NCI-H187 (cell line): ENCODE measurements around the gene ELFN1.

Experiments
- DNase-seq, 2 experiments: peaks; one replicate each; lab custom pipeline; 2025; lab: John Stamatoyannopoulos, UW

The ELFN1 gene

GRCh38 chr7:1694611-1695511 is 24.8 kb downstream of the ELFN1 start:
- DNase-seq: no peak

GRCh38 chr7:1695800-1696454 is 25.9 kb downstream of the ELFN1 start:
- DNase-seq: no peak

DNA sequence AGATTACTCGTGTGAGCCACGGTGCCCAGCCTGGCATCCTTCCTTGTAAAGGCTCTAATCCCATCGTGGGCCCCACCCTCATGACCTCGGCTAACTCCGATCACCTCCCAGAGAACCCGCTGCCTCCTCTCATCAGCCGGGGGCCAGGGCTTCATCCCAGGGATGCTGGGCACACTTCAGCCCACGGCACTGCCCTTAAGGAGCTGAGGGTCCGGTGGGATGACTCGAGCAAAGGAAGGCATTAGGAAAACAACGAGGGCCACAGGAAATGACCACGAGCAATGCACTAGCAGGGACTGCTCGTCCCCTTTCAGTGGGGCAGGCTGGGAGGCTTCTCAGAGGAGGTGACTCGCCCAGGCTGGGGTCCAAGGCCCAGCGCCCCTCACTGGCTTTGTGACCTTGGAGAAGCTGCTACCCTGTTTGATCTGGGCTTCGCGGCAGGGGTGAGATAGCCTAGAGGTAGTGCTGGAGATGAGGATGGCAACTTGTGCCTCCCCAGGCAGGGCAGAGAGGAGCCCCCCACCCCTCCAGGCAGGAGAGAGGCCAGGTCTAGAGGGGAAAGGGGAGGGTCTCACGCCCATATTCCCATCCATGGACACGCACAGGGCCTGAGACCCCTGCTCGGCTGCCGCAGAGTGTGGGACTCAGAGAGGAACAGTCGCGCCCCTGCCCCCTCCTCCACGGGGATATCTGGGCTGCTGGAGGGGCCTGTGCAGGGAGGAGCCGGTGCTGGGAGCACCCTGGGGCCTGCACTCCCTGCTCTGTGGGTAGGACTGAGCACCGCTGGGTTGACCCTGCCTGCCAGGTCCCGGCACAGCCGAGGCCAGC is 26.8 kb downstream of the ELFN1 start:
- DNase-seq: no peak

- no peak for DNase-seq
Observed at GRCh38 chr7:1697499-1698125, 27.5 kb downstream of the ELFN1 start.

GRCh38 chr7:1698201-1698600 is 28.1 kb downstream of the ELFN1 start:
- DNase-seq: no peak

- no peak for DNase-seq
Observed at GRCh38 chr7:1698951-1699350, 28.9 kb downstream of the ELFN1 start.

GRCh38 chr7:1700086-1700485 is 30.0 kb downstream of the ELFN1 start:
- no peak for DNase-seq

- DNase-seq: no peak
Observed at GRCh38 chr7:1700536-1701333, 30.7 kb downstream of the ELFN1 start.

GRCh38 chr7:1702652-1703051 is 32.6 kb downstream of the ELFN1 start:
- DNase-seq: no peak

GRCh38 chr7:1703441-1703840 is 33.4 kb downstream of the ELFN1 start:
- no peak for DNase-seq

DNA sequence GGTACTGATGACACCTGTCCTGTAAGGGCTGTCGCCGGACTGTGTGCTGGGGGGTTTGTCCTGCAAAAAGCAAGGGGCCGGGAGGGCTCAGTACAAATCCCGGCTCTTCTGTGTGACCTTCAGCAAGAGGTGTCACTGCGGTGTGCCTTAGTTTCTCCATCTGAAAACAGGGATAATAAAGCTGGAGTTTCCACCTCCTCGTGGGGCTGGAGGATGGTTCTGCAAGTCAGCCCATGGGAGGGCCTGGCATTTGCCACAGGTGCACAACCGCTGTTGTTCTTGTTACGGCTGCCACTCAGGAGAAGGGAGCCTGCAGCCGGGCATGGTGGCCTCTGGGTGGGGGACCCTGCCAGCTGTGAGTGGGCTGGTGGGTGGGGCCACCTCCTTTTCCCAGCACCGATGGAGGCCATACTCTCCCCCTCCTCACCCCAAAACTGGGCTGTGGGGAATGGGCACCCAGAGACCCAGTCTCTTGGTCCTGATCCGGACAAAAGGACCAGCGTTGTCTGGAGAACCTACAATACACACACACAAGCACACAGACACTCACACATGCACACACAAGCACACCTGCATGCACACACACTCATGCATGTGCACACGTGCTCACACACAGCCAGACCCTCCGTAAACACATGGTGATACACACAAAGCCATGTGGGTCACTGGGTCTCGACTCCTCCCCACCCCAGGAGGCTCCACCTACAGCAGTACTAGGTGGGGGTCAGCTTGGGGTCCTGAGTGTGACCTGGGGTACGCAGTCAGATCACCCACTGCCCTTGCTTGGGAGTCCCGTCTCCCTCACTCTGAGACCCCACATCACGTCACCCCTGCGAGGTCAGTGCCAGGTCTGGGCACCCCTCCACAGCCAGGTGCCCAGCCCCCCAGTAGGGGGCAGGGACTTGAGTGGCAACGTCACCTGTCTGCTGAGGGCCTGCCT is 34.1 kb downstream of the ELFN1 start:
- no peak for DNase-seq

DNA sequence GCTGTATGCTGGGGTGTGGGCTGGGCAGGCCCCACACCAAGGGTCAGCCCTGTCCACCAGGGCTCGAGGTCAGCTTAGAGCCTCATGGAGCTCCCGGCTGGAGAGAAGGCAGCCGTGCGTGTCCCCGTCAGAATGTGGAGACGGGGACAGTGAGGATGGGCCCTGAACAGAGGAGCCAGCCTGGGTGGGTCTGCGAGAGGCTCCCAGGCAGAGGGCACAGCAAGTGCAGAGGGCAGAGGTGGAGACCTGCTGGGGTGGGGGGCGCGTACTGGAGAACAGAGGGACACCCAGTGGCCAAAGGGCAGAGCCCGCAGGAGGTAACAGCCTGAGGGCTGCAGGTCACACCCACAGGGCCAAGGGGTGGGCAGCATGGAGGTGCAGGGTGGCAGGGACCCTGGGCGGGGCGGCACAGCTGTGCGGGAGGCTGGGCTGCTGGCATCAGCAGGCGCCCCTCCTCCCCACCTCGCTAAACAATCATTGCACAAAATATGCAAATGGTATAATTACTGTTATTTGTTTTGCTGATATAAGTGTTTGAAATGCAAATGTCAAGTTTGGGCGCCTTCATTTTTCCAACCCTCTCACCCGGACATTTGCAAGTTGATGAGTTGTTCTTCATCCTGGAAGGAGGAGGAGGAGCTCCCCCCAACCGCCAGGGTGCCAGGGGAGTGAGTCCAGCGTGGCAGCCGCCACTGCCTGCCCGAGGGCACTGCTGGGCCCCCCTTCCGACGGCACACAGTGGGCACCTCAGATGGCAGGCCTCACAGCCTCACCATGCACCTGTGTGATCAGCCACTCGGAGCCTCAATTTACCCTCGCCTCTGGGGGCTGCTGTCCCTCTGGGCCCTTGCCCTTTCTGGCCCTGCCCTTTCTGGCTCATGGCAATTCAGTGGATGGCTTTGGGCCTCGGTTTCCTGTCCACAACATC is 35.0 kb downstream of the ELFN1 start:
- no peak for DNase-seq

DNA sequence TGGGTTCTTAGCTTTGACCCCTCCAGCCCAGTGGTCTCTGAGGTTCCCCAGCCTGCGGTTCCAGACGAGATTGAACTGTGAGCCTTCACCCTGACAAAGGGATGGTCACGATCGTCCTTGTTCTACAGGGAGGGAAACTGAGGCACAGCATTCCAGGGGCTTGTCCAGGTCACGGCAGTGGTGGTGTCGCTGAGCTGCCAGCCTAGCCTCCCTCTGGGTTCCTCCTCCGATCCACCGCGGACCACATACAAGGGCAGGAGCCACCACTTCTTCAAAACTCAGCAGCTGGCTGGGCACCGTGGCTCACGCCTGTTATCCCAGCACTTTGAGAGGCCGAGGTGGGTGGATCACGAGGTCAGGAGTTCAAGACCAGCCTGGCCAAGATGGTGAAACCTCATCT is 35.8 kb downstream of the ELFN1 start:
- DNase-seq: no peak

DNA sequence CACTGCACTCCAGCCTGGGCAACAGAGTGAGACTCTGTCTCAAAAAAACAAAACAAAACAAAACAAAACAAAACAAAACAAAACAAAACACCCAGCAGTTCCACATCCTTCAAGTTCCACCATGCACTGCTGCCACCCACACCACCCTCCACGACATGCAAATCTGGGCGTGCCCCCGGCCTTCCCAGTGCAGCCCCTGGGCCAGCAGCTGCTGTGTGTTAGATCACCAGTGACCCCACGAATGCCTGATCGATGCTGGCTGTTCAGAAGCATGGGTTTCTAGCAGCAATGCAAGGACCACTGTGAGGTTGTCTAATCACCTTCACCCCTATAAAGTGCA is 36.3 kb downstream of the ELFN1 start:
- DNase-seq: no peak

DNA sequence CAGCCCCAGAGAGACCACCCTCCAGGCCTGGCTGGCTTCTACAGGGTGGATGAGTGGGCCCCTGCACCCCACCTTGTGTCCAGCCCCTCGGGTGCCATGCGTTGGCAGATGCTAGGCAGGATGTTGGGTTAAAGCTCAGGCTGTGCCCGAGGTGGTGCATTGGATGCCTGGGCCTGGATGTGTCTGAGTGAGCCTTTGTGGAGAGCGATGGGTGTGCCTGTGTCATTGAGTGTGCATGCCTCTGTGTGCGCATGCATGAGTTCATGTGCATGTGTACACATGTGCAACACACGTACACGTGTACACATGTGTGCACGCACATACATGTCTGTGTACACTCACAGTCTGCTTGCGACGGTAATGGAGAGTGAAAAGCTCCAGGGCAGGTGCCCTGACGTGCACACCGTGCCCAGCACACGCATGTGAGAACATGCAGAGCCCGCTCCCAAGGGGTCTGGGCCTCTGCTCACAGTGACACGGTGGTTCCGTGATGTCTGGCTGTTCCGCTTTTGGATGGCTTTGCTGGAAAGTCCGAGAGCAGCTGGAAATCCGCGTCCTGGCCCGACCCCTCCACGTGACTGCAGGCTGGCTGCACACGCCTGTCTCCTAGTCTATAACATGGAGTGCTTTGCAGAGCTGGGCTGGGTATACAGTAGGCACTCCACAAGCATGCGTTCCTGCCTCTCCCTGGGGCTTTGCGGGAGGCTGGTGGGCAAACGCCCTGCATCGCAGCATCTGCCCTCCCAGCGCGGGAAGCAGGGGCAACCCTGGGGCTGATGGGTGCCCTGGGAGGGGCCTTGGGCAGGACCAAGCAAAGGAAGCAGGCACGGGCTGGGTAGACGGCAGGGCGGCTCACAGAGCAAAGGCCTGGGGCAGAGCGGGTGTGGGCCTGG is 36.9 kb downstream of the ELFN1 start:
- DNase-seq: no peak

- no peak for DNase-seq
Observed at GRCh38 chr7:1707756-1708595, 37.9 kb downstream of the ELFN1 start.

DNA sequence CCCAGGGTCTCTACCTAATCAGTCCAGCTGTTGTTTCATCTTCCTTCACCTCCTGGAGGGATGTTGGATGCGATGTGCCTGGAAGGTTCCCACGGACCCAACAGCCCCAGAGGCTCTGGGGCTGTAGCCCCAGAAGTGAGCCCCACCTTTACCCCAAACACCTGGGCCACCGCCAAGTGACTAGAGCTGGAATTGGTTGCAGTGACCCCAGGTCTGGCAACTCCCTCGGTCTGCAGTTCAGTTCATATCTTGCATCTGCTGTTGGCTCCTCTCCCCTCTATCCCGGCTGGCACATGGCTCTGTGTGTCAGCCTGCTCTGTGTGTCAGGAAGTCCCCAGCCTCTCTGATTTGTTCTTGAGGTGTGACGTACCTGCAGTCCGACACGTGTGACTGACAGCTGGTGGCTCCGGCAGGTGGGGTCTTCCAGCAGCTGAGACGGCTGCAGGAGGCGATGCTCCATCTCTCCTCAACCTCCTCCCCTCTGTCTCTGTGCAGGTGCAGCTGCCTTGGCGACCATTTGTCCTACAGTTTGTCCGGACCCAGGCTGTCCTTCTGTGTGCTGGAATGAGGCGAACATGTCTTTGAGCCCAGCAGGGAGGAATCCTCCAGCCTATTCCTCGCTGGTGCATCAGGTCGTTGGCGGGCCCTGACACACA is 38.6 kb downstream of the ELFN1 start:
- DNase-seq: no peak
